Stimulated activated CD4-positive, alpha-beta T cell treated with anti-CD3 and anti-CD28 coated beads, Interleukin-15, amount 100 ng/mL, for 24 hours (primary cell): ENCODE results near the gene TMC6.

Experiments used
- DNase-seq: peaks from one replicate; pipeline ENCODE4 v3.0.0-alpha.2; 2020

The TMC6 gene

DNA sequence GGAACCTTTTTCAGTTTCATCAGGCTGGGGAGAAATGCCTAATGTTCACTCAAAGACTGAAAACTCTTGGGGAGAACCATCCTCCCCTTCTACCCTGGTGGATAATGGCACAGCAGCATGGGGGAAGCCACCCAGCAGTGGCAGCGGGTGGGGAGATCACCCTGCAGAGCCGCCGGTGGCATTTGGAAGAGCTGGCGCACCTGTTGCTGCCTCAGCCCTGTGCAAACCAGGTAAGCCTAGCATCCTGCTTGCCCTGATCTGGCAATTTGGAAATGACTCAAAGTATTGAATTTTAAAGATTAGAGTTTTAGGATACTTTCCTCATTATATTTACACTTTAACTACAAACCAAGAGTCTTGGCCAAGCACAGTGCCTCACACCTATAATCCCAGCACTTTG, 63.8 kb downstream of the TMC6 start:
- DNase-seq = no peak

DNA sequence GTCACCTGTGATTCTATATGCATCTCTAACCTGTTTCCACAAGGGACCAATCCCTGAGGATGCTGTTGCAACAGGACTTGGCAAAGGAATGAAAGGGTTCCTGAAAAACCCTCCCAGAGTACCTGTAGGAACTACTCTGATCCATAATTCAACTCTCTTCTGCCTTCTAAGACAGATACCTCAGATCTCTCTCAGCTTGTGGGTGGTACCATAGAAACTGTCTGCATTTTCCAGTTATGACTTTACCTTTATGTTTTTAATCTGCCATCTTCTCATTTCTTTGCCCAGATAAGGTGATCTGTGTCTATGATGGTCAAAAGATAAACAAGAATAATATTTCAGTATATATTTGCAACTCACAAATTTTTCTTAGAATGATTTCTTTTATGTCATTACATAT, 65.1 kb downstream of the TMC6 start:
- DNase-seq = no peak

DNA sequence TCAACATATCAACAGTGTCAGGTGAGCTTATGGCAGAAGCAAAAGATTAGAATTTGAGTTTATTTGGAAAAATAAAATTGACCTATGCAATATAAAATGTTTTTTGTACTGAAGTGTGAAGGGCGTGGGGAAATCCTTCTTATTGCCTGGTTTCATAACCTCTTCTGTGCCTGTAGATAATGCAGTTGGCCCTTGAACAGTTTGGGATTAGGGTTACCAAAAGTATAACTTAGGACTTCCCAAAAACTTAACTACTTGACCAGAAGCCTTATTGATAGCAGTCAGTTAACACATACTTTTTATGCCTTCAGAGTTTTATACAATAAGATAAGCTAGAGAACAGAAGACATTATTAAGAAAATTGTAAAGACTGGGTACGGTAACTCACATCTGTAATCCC, 66.0 kb downstream of the TMC6 start:
- no peak for DNase-seq
